Measurements from ENCODE around the gene VIPR1.

The VIPR1 gene

GRCh38 chr3:42581709-42582473 lies 79.4 kb downstream of the VIPR1 start, which contains the start of gene SEC22C:
TSS of gene SEC22C (minus strand) at chr3:42581967. CDS start at chr3:42569046, 12,921 bp downstream.
- no peak for FAIRE-seq

GRCh38 chr3:42582474-42583070 lies 80.1 kb downstream of the VIPR1 start:
- FAIRE-seq: no peak
